Stimulated activated CD4-positive, alpha-beta T cell treated with anti-CD3 and anti-CD28 coated beads, Interleukin-15, amount 100 ng/mL, for 24 hours (primary cell): ENCODE data around the gene UBAC1.
"Not testable (repeated sequence)": the region's sequence is repeated elsewhere in the genome, so short reads cannot be mapped to it uniquely, and the experiment has no call there.

Experiments
- DNase-seq: peaks from one replicate; pipeline ENCODE4 v3.0.0-alpha.2; 2020

The UBAC1 gene

GRCh38 chr9:135959814-135960213 is 1.4 kb downstream of the UBAC1 start:
- DNase-seq: no peak

GRCh38 chr9:135958485-135958884 is 2.7 kb downstream of the UBAC1 start:
- no peak for DNase-seq

GRCh38 chr9:135957431-135957830 is 3.7 kb downstream of the UBAC1 start:
- no peak for DNase-seq

- DNase-seq: no peak
These were observed 4.4 kb downstream of the UBAC1 start for GRCh38 chr9:135956802-135957174.

- no peak for DNase-seq
These were observed 5.0 kb downstream of the UBAC1 start for GRCh38 chr9:135955934-135956801.

- no peak for DNase-seq
These were observed 8.4 kb downstream of the UBAC1 start for GRCh38 chr9:135952664-135953206.

- no peak for DNase-seq
These were observed 9.1 kb downstream of the UBAC1 start for GRCh38 chr9:135951889-135952663.

- not testable (repeated sequence) for DNase-seq
These were observed 9.9 kb downstream of the UBAC1 start for GRCh38 chr9:135951310-135951709.

- not testable (repeated sequence) for DNase-seq
These were observed 10.3 kb downstream of the UBAC1 start for GRCh38 chr9:135950841-135951240.

GRCh38 chr9:135950135-135950682 is 11.0 kb downstream of the UBAC1 start:
- no peak for DNase-seq

GRCh38 chr9:135949501-135950134 is 11.6 kb downstream of the UBAC1 start:
- no peak for DNase-seq

GRCh38 chr9:135948968-135949367 is 12.2 kb downstream of the UBAC1 start:
- no peak for DNase-seq

- no peak for DNase-seq
These were observed 12.7 kb downstream of the UBAC1 start for GRCh38 chr9:135948446-135948845.

GRCh38 chr9:135947582-135947981 is 13.6 kb downstream of the UBAC1 start:
- no peak for DNase-seq

GRCh38 chr9:135947105-135947504 is 14.1 kb downstream of the UBAC1 start:
- DNase-seq: not testable (repeated sequence)

GRCh38 chr9:135946392-135946994 is 14.7 kb downstream of the UBAC1 start:
- no peak for DNase-seq

- DNase-seq: no peak
These were observed 15.2 kb downstream of the UBAC1 start for GRCh38 chr9:135945969-135946368.

GRCh38 chr9:135944444-135945252 is 16.5 kb downstream of the UBAC1 start:
- no peak for DNase-seq

- not testable (repeated sequence) for DNase-seq
These were observed 17.6 kb downstream of the UBAC1 start for GRCh38 chr9:135943604-135944003.

- no peak for DNase-seq
These were observed 19.7 kb downstream of the UBAC1 start for GRCh38 chr9:135941288-135941995.
